Mesodermal cell (in vitro differentiated cells): Measurements from ENCODE around the gene FCN2. TPM values are rescaled to one million over a fixed set of nuclear protein-coding genes. Genes with fewer than 3 reads are reported as not detected.

ENCODE experiments used
- H3K27ac ChIP-seq: 2 replicates; pipeline ENCODE4 v1.7.0; 2013; ENCODE audit warnings: mild to moderate bottlenecking, low read depth, low read length, moderate library complexity; ENCODE audit not compliant: severe bottlenecking
- H3K36me3 ChIP-seq: 2 replicates; pipeline ENCODE4 v1.7.1; 2013; ENCODE audit warnings: mild to moderate bottlenecking, low read length, moderate library complexity; ENCODE audit not compliant: control insufficient read depth, insufficient read depth
- H3K4me1 ChIP-seq: one replicate; pipeline ENCODE4 v1.7.1; 2013; ENCODE audit warnings: mild to moderate bottlenecking, low read length; ENCODE audit not compliant: insufficient read depth, control insufficient read depth, poor library complexity, severe bottlenecking
- H3K4me3 ChIP-seq: 2 replicates; pipeline ENCODE4 v1.7.0; 2013; ENCODE audit warnings: low read length, control low read depth, mild to moderate bottlenecking; ENCODE audit not compliant: insufficient read depth, poor library complexity, severe bottlenecking; ENCODE audit errors: extremely low read depth
- H3K9me3 ChIP-seq: 2 replicates; pipeline ENCODE4 v1.7.1; 2013; ENCODE audit warnings: mild to moderate bottlenecking, low read length, moderate library complexity; ENCODE audit not compliant: control insufficient read depth
- WGBS, 2 experiments: methylation state at CpG; one replicate each; pipeline ENCODE4 v1.1.5; 2013; ENCODE audit warnings: missing lambda C conversion rate in 2 of 2; ENCODE audit not compliant: insufficient coverage in 2 of 2; 5-methylcytosine and 5-hydroxymethylcytosine counted together
- polyA plus RNA-seq, 2 experiments: library from polyadenylated mRNA; stranded (reverse); fragments of 50-300 nt; gene quantifications; one replicate each; pipeline ENCODE4 v1.2.3, GENCODE V29; 2013

Gene FCN2
- polyA plus RNA-seq (2013, experiment 1 of 2): not detected
- not detected for polyA plus RNA-seq (2013, experiment 2 of 2)

DNA sequence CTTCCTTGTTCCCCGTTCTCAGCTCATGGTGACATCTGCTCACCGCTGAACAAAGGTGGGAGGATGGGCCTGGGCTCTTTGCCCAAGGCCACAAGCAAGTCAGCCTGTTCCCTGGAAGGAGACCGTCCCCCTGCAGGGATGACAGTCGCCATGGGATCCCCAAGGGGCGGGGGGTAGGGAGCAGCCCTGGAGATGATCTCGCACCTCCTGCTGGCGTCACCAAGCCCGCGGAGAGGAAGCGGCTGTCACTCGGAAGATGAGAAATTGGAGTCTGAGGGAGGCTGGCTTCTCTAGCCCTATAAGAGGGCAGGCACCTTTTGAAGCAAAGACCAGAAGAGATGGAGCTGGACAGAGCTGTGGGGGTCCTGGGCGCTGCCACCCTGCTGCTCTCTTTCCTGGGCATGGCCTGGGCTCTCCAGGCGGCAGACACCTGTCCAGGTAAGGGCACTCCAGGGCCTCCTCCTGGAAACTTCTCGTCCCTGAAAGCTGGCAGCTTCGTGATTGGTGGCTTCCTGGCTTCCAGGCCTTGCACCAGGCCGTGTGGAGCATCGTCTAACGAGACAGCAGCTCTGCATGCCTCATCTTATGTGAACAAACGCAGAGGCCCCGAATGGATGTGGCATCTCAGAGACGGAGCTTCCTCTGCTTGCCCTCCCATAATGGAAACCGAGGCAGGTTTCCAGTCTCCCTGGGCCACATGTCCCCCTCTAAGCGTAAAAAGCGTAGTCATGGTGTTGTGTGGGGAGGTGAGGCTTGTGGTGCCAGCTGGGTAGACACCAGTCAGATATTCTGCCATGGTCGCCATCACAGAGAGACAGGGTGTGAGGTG is at the start of gene FCN2:
Gene FCN2, plus strand, starts transcription at position 327 of the 829 bp plus-strand sequence. Its CDS starts 12 bp downstream, at position 339.
- H3K27ac ChIP-seq: no peak within 1 kb of the TSS
- H3K4me1 ChIP-seq: no peaks in the 10 kb centered on the region
- H3K36me3 ChIP-seq: no peaks in the 10 kb centered on the region
- H3K9me3 ChIP-seq: no peaks in the 10 kb centered on the region
- WGBS, 2 experiments: 87 to 88% methylated on average over 21 to 25 of the region's 25 CpGs
- H3K4me3 ChIP-seq: no peak within 1 kb of the TSS

DNA sequence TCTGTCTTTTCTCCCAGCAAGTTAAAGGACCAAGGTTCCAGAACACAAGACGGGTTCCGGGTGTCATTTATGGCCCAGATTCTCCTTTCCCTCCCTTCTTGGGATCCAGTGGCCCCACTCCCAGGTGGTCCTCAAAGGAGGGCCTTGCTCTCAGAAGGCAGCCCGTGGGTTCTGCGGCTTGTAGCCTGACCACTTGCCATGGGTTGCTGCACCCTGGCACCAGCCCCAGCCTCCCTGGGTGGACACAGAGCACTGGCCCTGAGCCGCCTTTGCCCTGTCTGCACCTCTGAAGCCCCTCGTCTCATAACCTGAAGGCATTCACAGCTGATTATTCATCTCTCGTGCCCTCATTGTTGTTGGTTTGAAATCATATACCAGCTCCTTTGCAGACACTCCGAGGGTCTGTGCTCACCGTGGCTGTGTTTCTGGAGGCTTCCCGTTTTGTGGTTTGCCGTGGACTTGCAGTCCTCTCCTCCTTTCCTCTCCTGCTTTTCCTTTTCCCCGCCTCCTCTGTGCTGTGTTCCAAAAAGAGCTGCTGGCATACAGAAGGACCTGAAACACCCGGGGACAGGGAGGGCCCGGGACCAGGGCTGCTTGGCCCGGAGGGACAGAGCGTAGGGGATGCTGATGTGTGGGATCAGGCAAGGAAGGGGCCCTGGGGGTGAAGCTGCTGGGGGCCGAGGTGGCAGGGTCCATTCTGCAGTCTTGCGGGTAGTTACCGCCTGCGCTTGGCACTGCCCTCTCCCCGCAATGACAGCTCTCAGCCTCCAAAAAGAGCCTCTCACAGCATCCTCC is 49.5 kb upstream of the FCN2 start:
- Histone ChIP-seq H3K4me3 (no peak overlapping the region), H3K4me1 (no peaks in the 10 kb centered on the region), H3K9me3 (no peaks in the 10 kb centered on the region), H3K27ac (no peak overlapping the region), H3K36me3 (peaks cover 86% of the 10 kb centered on the region)
- WGBS, 2 experiments: 92% methylated on average over 15 to 20 of the region's 21 CpGs

DNA sequence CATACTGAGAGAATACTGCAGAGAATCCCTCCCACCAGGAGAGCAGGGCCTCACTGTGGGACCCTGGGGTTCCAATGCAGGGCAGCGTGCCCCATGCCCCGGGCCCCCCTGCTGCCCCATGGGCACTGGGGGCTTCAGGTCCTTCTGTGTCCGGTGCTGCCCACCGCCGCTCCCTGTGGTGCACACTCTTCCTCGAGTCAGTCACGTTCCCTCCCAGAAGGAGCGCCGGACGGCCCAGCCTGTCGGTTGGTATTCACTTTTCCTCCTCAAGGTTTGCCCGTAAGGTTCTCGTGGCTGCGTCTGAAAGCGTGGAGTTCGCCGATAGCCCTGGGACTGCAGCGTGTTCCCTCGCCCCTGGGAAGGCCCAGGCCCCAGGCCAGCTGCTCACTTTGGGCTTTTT is 48.1 kb upstream of the FCN2 start:
- H3K36me3 ChIP-seq: peaks cover 87% of the 10 kb centered on the region
- WGBS, 2 experiments: 95 to 99% methylated on average over 17 to 19 of the region's 19 CpGs
- no peak overlapping the region for H3K27ac ChIP-seq
- H3K4me3 ChIP-seq: no peak overlapping the region
- no peaks in the 10 kb centered on the region for H3K4me1 ChIP-seq
- no peaks in the 10 kb centered on the region for H3K9me3 ChIP-seq

DNA sequence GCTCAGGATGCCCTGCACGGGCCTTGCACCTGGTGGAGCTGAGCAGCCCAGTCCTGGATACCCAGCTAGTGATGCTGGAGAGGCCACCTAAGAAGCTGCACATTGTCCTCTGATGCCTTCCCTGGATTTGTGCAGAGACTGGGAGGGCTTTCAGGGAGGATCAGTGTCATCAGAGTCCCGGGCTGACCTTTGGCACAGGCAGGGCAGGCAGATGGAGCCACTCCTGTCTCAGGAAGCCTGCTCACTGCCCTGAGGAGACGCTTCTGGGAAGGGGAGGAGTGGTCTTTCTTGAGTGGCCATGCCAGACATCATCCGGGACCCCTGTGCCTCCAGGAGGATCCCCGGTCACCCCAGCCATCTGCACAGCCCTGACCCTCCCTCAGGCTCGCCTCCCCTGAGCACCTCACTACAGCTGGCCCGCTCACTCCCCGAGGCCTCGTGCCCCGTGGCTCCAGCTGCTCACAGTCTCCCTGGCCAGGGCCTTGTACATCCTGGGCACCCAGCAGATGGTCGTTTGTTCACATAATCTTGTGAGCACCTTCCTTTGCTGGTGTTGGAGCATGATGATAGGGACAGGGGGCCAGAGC is 47.2 kb upstream of the FCN2 start:
- 91 to 97% methylated on average over 8 to 11 of the region's 11 CpGs for whole genome bisulfite sequencing, 2 experiments
- H3K27ac ChIP-seq: no peak overlapping the region
- no peaks in the 10 kb centered on the region for H3K4me1 ChIP-seq
- peaks cover 87% of the 10 kb centered on the region for H3K36me3 ChIP-seq
- H3K4me3 ChIP-seq: no peak overlapping the region
- H3K9me3 ChIP-seq: no peaks in the 10 kb centered on the region

DNA sequence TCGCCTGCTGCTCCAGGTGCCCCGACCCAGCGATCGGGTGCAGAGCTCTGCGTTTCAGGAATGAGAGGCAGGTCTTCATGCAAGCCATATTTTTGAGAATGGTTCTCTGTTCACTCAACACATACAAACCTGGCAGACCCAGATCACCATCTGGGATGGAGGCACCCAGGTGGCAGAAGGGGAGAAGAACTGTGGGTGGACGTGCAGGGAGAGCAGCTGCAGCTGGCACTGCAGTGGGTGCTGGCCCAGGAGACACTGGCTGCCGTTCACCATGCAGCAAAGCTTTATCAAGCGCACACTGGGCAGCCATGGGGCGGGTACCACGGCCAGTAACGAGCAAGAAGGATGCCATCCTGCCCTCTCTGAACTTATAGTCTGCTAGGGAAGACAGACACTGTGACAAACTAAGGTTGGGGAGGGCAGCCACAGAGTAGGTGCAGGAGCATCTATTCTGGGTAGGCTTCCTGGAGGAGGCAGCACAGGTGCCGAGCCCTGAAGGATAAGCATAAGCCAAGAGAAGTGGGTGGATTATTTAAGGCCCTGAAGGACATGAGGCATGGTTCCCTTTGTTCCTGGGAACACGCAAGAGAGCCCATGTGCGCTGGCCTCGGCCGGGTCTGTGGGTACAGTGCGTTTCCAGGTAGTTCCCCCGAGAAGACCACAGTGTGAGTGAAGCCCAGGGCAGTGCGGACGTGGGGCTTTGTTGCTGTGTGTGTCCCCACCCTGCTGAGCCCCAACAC is 46.2 kb upstream of the FCN2 start:
- no peaks in the 10 kb centered on the region for H3K4me1 ChIP-seq
- H3K27ac ChIP-seq: no peak overlapping the region
- 86 to 97% methylated on average over 17 to 18 of the region's 20 CpGs for WGBS, 2 experiments
- peaks cover 87% of the 10 kb centered on the region for H3K36me3 ChIP-seq
- H3K4me3 ChIP-seq: no peak overlapping the region
- no peaks in the 10 kb centered on the region for H3K9me3 ChIP-seq

DNA sequence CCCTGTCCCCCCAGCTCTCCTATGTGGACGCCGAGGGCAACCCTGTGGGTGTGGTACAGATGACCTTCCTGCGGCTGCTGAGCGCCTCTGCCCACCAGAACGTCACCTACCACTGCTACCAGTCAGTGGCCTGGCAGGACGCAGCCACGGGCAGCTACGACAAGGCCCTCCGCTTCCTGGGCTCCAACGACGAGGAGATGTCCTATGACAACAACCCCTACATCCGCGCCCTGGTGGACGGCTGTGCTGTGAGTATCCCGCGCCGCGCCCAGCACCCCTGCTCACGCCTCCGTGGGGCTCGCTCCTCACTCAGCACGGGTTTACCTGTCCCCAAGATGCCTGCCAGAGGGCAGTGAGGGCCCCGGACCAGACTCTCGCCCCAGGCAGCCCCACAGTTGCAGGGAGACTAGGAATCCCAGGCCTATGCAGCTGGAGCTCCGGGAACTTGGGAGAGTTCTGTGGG is 45.6 kb upstream of the FCN2 start:
- WGBS, 2 experiments: 97% methylated on average over 22 to 24 of the region's 25 CpGs
- no peak overlapping the region for H3K4me3 ChIP-seq
- no peaks in the 10 kb centered on the region for H3K9me3 ChIP-seq
- H3K4me1 ChIP-seq: no peaks in the 10 kb centered on the region
- H3K27ac ChIP-seq: no peak overlapping the region
- H3K36me3 ChIP-seq: peaks cover 86% of the 10 kb centered on the region

DNA sequence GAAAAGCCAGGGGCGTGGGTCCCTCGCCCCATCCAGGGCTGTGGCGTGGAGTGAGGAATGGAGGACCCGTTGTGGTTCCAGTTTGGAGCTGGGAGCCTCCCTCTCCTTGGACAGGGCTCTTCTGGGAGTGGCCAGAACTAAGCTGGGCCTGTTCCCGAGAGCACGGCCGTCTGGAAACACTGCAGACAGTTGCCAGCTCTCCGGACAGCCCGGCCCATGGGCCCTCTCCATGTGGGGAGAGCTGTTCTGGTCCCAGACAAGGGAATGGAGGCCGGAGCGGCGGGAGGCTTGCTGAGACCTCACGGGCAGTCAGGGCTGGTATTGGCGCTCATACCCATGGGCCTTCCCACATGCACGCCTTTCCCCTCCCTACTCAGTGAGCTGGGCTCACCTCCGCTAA is 45.2 kb upstream of the FCN2 start:
- 94 to 95% methylated on average over 12 to 16 of the region's 16 CpGs for WGBS, 2 experiments
- no peak overlapping the region for H3K27ac ChIP-seq
- no peaks in the 10 kb centered on the region for H3K9me3 ChIP-seq
- H3K4me1 ChIP-seq: no peaks in the 10 kb centered on the region
- H3K4me3 ChIP-seq: no peak overlapping the region
- peaks cover 86% of the 10 kb centered on the region for H3K36me3 ChIP-seq

DNA sequence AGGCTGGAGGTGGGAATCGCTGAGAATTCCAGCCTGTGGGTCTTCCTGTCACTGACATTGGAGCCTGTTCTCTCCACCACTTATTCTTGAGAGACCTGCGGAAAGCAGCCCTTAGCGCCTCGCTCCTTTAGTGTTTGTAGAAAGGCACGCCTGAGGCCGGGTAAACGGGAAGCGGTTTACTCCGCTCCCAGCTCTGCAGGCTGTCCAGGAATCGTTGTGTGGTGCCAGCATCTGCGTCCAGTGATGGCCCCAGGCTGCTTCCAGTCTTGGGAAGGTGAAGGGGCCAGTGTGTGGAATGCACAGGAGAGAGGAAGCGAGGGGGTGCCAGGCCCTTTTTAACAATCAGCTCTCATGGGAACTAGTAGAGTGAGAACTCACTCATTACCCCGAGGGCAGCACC is 44.6 kb upstream of the FCN2 start:
- Histone ChIP-seq H3K36me3 (peaks cover 86% of the 10 kb centered on the region), H3K27ac (no peak overlapping the region), H3K4me1 (no peaks in the 10 kb centered on the region), H3K4me3 (no peak overlapping the region), H3K9me3 (no peaks in the 10 kb centered on the region)
- WGBS, 2 experiments: 91 to 94% methylated on average over 12 of the region's 13 CpGs

DNA sequence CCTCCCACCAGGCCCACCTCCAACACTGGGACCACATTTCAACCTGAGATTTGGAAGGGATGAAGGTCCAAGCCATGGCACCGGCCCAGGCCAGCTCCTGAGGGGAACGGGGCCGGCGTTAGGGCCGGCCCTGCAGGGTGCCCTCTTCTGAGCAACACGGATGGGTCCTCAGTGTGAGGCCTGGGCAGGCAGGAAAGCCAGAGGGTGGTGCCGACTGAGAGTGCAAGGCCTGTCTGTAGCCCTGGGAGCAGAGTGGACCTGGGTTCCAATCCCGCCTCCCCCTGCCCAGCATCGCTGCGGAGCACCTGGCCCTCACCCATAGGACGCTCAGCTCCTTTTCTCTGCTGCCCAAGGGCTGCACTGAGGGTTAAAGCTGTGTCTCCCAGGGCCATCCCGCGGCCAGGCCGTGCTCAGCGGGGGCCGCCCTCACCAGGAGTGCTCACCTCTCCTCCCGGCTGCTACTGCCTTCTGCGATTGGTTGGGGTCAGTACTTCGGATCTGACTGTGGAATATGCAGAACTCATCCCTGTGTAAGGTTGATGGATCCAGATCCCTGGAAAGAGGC is 44.1 kb upstream of the FCN2 start:
- H3K27ac ChIP-seq: no peak overlapping the region
- 96 to 98% methylated on average over 19 of the region's 19 CpGs for WGBS, 2 experiments
- no peaks in the 10 kb centered on the region for H3K4me1 ChIP-seq
- H3K9me3 ChIP-seq: no peaks in the 10 kb centered on the region
- H3K36me3 ChIP-seq: peaks cover 86% of the 10 kb centered on the region
- no peak overlapping the region for H3K4me3 ChIP-seq

DNA sequence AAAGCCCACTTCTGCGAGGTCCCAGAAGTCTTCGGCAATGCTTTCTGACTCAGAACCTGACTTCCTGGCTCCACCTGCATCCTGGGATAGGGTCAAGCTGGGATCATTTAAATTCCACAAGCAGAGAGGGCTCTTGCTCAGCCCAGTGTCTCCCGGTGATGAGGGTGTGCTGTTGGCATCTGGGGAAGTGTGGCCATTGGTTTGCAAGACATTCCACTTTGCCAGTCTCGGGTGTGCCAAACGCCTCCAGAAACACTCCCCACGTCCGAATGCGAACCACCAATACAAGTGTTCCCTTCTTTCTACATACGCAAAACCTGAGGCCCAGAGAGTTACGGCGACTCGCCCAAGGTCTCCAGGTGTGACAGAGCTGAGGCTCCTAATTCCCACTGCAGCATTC is 43.1 kb upstream of the FCN2 start:
- no peak overlapping the region for H3K27ac ChIP-seq
- 94 to 99% methylated on average over 12 of the region's 12 CpGs for WGBS, 2 experiments
- H3K9me3 ChIP-seq: no peaks in the 10 kb centered on the region
- no peaks in the 10 kb centered on the region for H3K4me1 ChIP-seq
- H3K36me3 ChIP-seq: peaks cover 88% of the 10 kb centered on the region
- no peak overlapping the region for H3K4me3 ChIP-seq
